Neural progenitor cell (in vitro differentiated cells): ENCODE data around the gene EPS8L1.

Experiments used
- EZH2 ChIP-seq: fragments of 200-600 bp; sonication (generic); IDR thresholded peaks from 2 replicates; pipeline ENCODE4 v1.6.1; 2017; ENCODE audit warnings: antibody characterized with exemption, mild to moderate bottlenecking, moderate library complexity
- TF ChIP-seq, protein P1 (sequence below): fragments of 200-600 bp; sonication (generic); IDR thresholded peaks from 2 replicates; pipeline ENCODE4 v1.5.1; 2017; ENCODE audit warnings: antibody characterized with exemption, mild to moderate bottlenecking

DNA sequence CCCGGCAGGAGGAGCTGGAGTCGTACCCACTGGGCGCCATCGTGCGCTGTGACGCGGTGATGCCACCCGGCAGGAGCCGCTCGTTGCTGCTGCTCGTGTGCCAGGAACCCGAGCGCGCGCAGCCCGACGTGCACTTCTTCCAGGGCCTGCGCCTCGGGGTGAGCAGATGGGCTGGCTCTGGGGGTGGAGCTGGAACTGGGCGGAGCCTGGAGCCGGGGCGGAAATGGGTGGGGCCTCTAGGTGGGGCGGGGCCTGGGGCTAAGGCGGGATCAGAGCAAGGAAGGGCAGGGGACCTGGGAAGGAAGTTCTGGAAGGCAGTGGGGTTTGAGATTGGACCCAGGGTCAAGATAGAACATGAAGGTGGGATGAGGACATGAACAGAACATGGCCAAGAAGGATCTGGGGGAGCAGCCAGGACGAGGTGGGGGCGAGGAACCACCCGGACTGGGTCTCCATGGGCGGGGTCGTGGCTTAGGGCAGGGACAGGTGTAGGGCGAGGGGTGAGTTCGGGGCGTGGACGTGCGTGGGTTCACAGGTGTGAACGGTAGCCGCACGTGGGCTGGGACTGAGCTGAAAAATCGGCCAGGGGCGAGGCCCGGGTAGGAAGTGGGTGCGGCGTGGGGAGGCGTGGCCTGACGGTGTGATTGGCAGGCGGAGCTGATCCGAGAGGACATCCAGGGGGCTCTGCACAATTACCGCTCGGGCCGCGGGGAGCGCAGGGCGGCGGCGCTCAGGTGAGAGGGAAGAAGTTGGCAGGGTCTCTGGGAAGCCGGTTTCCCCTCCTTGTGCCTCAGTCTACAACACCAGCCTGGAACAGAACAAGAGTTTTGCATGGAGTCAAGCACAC lies 4.7 kb downstream of the EPS8L1 start:
- TF ChIP-seq, protein P1, sequence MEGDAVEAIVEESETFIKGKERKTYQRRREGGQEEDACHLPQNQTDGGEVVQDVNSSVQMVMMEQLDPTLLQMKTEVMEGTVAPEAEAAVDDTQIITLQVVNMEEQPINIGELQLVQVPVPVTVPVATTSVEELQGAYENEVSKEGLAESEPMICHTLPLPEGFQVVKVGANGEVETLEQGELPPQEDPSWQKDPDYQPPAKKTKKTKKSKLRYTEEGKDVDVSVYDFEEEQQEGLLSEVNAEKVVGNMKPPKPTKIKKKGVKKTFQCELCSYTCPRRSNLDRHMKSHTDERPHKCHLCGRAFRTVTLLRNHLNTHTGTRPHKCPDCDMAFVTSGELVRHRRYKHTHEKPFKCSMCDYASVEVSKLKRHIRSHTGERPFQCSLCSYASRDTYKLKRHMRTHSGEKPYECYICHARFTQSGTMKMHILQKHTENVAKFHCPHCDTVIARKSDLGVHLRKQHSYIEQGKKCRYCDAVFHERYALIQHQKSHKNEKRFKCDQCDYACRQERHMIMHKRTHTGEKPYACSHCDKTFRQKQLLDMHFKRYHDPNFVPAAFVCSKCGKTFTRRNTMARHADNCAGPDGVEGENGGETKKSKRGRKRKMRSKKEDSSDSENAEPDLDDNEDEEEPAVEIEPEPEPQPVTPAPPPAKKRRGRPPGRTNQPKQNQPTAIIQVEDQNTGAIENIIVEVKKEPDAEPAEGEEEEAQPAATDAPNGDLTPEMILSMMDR = no peak
- TF ChIP-seq EZH2 = no peak
